Measurements from ENCODE around the gene ZC3HAV1L. TPM values are rescaled to one million over a fixed set of nuclear protein-coding genes. Genes with fewer than 3 reads are reported as not detected.
"Not testable (repeated sequence)": the region's sequence is repeated elsewhere in the genome, so short reads cannot be mapped to it uniquely, and the experiment has no call there.

Gene ZC3HAV1L
- total and polyA plus RNA-seq, 10 of the 15 experiments (the other 5 are each of a cell fraction or from before 2014, with no cell fraction given): 0.09 to 16.3 (median 4.9) TPM

- DNase-seq (ENCODE audit: low read depth, low spot score); H3K27ac ChIP-seq (ENCODE audit: control insufficient read depth, insufficient read depth); RAD21 ChIA-PET (ENCODE audit: unreplicated experiment); H4K20me1 ChIP-seq (ENCODE audit: control insufficient read depth, insufficient read depth); H3K27me3 ChIP-seq (replicated peaks in 1 of 2; ENCODE audit: control insufficient read depth in 2 of 2, insufficient read depth in 2 of 2, low read length in 1 of 2); H3K4me2 ChIP-seq (ENCODE audit: control insufficient read depth, insufficient read depth); FAIRE-seq; BruUV-seq (replicated peaks); POLR2A ChIA-PET; H3K4me1 ChIP-seq (ENCODE audit: control insufficient read depth, insufficient read depth, low read length); H3K9me3 ChIP-seq (replicated peaks; ENCODE audit: control insufficient read depth, insufficient read depth, low read length); H3K9ac ChIP-seq (ENCODE audit: control insufficient read depth, insufficient read depth, low read length); in situ Hi-C loops (cut with MboI); intact Hi-C loops (cut with micrococcal nuclease; ENCODE audit: unreplicated experiment); H2AFZ ChIP-seq (ENCODE audit: control insufficient read depth, low read depth, low read length); ATAC-seq; H3K79me2 ChIP-seq (ENCODE audit: control insufficient read depth, insufficient read depth, low read length); H3K4me3 ChIP-seq: not testable (repeated sequence)
- WGBS (ENCODE audit: insufficient coverage, insufficient replicate concordance, low lambda C conversion rate, missing lambda C conversion rate): 95% methylated on average over 5 of the region's 5 CpGs
- H3K36me3 ChIP-seq (ENCODE audit: control insufficient read depth in 2 of 2, insufficient read depth in 2 of 2, low read length in 1 of 2): peaks cover 3 to 20% of the 10 kb centered on the region in 2 experiments; a peak in 3 of 4 replicates
- SMC1A ChIA-PET (ENCODE audit: uncharacterized antibody, unreplicated experiment): interaction anchor here (1.5 kb wide), 2 partner anchors 9 to 11 kb away, joined by 4 read pairs; no protein-coding TSS in a partner anchor
- CTCF ChIA-PET: interaction anchor here (0.6 to 1.3 kb wide), 3 partner anchors 9 to 400 kb away, joined by 3 to 8 read pairs (median 5); no protein-coding TSS in a partner anchor
Measured at GRCh38 chr7:139025861-139026260, 10.0 kb downstream of the ZC3HAV1L start.

DNA sequence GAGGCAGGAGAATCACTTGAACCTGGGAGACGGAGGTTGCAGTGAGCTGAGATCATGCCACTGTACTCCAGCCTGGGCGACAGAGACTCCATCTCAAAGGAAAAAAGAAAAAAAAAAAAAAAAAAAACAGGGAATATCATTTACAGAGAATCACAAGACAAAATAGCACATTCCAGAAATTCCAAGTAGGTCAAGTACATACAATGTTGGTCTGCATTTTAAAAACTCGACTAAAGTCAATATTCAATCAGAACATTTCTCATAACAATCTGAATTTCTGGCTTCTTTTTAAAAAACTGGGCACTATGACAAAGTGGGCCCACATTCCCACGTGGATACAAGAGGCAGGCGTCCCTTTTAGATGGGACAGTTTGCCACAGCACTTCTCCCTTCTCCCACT lies 12.8 kb downstream of the ZC3HAV1L start:
- ChIA-PET RAD21 (ENCODE audit: unreplicated experiment) (interaction anchor here (2.2 kb wide), 1 partner anchor 51 kb away, joined by 6 read pairs; no protein-coding TSS in a partner anchor), CTCF (interaction anchor here (1.6 to 2.0 kb wide), 2 partner anchors 52 to 137 kb away, joined by 6 to 11 read pairs; no protein-coding TSS in a partner anchor), SMC1A (ENCODE audit: uncharacterized antibody, unreplicated experiment) (interaction anchor here (0.5 to 1.5 kb wide), 2 partner anchors 10 to 38 kb away, joined by 3 to 6 read pairs; no protein-coding TSS in a partner anchor), POLR2A (no interaction called here)
- no peak overlapping the region for H3K4me3 ChIP-seq
- H3K4me1 ChIP-seq (ENCODE audit: control insufficient read depth, insufficient read depth, low read length): no peaks in the 10 kb centered on the region
- no peak overlapping the region for H3K9ac ChIP-seq (ENCODE audit: control insufficient read depth, insufficient read depth, low read length)
- no peak overlapping the region for H3K4me2 ChIP-seq (ENCODE audit: control insufficient read depth, insufficient read depth)
- intact Hi-C loops (cut with micrococcal nuclease; ENCODE audit: unreplicated experiment) (no loop called here), in situ Hi-C loops (cut with MboI) (no loop called here)
- BruUV-seq (replicated peaks): TSS peak; percentile 47
- peaks cover 3 to 17% of the 10 kb centered on the region in 2 experiments; a peak in 3 of 4 replicates for H3K36me3 ChIP-seq (ENCODE audit: control insufficient read depth in 2 of 2, insufficient read depth in 2 of 2, low read length in 1 of 2)
- H3K27ac ChIP-seq (ENCODE audit: control insufficient read depth, insufficient read depth): no peak overlapping the region
- no peaks in the 10 kb centered on the region for H4K20me1 ChIP-seq (ENCODE audit: control insufficient read depth, insufficient read depth)
- H2AFZ ChIP-seq (ENCODE audit: control insufficient read depth, low read depth, low read length): no peak overlapping the region
- H3K79me2 ChIP-seq (ENCODE audit: control insufficient read depth, insufficient read depth, low read length): no peaks in the 10 kb centered on the region
- no peak for DNase-seq (ENCODE audit: low read depth, low spot score)
- FAIRE-seq: no peak
- ATAC-seq: no peak
- H3K27me3 ChIP-seq (replicated peaks in 1 of 2; ENCODE audit: control insufficient read depth in 2 of 2, insufficient read depth in 2 of 2, low read length in 1 of 2): no peaks in the 10 kb centered on the region
- 95% methylated on average over 5 of the region's 5 CpGs for WGBS (ENCODE audit: insufficient coverage, insufficient replicate concordance, low lambda C conversion rate, missing lambda C conversion rate)
- no peaks in the 10 kb centered on the region for H3K9me3 ChIP-seq (replicated peaks; ENCODE audit: control insufficient read depth, insufficient read depth, low read length)
- no peak for TF ChIP-seq BRCA1 (IDR thresholded peaks at IDR 0.05; ENCODE audit: low read depth, low read length)
- no peak for TF ChIP-seq KLF5 (IDR thresholded peaks at IDR 0.05; ENCODE audit: partially characterized antibody)
- TF ChIP-seq, protein P1, sequence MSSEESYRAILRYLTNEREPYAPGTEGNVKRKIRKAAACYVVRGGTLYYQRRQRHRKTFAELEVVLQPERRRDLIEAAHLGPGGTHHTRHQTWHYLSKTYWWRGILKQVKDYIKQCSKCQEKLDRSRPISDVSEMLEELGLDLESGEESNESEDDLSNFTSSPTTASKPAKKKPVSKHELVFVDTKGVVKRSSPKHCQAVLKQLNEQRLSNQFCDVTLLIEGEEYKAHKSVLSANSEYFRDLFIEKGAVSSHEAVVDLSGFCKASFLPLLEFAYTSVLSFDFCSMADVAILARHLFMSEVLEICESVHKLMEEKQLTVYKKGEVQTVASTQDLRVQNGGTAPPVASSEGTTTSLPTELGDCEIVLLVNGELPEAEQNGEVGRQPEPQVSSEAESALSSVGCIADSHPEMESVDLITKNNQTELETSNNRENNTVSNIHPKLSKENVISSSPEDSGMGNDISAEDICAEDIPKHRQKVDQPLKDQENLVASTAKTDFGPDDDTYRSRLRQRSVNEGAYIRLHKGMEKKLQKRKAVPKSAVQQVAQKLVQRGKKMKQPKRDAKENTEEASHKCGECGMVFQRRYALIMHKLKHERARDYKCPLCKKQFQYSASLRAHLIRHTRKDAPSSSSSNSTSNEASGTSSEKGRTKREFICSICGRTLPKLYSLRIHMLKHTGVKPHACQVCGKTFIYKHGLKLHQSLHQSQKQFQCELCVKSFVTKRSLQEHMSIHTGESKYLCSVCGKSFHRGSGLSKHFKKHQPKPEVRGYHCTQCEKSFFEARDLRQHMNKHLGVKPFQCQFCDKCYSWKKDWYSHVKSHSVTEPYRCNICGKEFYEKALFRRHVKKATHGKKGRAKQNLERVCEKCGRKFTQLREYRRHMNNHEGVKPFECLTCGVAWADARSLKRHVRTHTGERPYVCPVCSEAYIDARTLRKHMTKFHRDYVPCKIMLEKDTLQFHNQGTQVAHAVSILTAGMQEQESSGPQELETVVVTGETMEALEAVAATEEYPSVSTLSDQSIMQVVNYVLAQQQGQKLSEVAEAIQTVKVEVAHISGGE (CRISPR knock-in tag; IDR thresholded peaks at IDR 0.05): no peak
- TF ChIP-seq RCOR1 (conservative IDR thresholded peaks at IDR 0.05; ENCODE audit: low read depth, low read length): no peak
- TF ChIP-seq ZNF384 (IDR thresholded peaks at IDR 0.05; ENCODE audit: borderline replicate concordance, low read depth, low read length): no peak
- no peak for TF ChIP-seq ZNF24 (IDR thresholded peaks at IDR 0.05)
- TF ChIP-seq SPI1 (IDR thresholded peaks at IDR 0.05; ENCODE audit: borderline replicate concordance, insufficient read depth, low read depth, low read length): no peak
- no peak for TF ChIP-seq CREB1 (IDR thresholded peaks at IDR 0.05; ENCODE audit: low read depth)
- TF ChIP-seq NR2F1 (conservative IDR thresholded peaks at IDR 0.05): no peak
- TF ChIP-seq E2F8 (IDR thresholded peaks at IDR 0.05; ENCODE audit: low read depth, partially characterized antibody): no peak
